ENCODE results near the gene SCN4B.

DNA sequence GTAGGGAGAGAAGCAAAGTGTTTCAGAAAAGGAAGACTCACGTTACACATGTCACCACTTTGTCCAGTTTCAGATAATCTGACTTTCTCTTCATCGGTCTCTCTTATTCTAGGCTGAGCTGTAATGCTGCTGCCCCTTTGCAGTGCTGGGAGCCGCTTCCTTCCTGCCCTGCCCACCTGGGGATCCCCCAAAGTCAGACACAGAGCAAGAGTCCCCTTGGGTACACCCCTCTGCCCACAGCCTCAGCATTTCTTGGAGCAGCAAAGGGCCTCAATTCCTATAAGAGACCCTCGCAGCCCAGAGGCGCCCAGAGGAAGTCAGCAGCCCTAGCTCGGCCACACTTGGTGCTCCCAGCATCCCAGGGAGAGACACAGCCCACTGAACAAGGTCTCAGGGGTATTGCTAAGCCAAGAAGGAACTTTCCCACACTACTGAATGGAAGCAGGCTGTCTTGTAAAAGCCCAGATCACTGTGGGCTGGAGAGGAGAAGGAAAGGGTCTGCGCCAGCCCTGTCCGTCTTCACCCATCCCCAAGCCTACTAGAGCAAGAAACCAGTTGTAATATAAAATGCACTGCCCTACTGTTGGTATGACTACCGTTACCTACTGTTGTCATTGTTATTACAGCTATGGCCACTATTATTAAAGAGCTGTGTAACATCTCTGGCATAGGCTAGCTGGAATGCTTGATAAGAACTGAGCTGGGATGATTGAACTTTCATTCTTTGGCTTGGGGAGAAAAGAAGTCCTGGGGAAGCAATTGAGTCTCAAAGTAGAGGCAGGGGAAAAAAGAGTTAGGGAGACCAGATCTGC, 34.6 kb downstream of the SCN4B start:
- TF ChIP-seq, protein P1, sequence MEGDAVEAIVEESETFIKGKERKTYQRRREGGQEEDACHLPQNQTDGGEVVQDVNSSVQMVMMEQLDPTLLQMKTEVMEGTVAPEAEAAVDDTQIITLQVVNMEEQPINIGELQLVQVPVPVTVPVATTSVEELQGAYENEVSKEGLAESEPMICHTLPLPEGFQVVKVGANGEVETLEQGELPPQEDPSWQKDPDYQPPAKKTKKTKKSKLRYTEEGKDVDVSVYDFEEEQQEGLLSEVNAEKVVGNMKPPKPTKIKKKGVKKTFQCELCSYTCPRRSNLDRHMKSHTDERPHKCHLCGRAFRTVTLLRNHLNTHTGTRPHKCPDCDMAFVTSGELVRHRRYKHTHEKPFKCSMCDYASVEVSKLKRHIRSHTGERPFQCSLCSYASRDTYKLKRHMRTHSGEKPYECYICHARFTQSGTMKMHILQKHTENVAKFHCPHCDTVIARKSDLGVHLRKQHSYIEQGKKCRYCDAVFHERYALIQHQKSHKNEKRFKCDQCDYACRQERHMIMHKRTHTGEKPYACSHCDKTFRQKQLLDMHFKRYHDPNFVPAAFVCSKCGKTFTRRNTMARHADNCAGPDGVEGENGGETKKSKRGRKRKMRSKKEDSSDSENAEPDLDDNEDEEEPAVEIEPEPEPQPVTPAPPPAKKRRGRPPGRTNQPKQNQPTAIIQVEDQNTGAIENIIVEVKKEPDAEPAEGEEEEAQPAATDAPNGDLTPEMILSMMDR (IDR thresholded peaks at IDR 0.05), result no peak
- TF ChIP-seq POLR2A (IDR thresholded peaks at IDR 0.05), result no peak
